Smooth muscle cell (in vitro differentiated cells): ENCODE results near the gene DNM3. TPM values are rescaled to one million over a fixed set of nuclear protein-coding genes. Genes with fewer than 3 reads are reported as not detected.

Source experiments
- DNase-seq: peaks from one replicate; lab custom pipeline; 2025; ENCODE audit not compliant: unreplicated experiment; lab: John Stamatoyannopoulos, UW
- H2AFZ ChIP-seq: fragments of 200-600 bp; sonication (generic); 2 replicates; pipeline ENCODE4 v1.6.0; 2016; ENCODE audit warnings: antibody characterized with exemption, low read depth, mild to moderate bottlenecking
- H3F3A ChIP-seq: fragments of 200-600 bp; sonication (generic); 2 replicates; pipeline ENCODE4 v1.6.0; 2017; ENCODE audit warnings: antibody characterized with exemption, low read depth
- H3K27ac ChIP-seq: fragments of 200-600 bp; sonication (generic); 2 replicates; pipeline ENCODE4 v1.5.1; 2016; ENCODE audit warnings: low read depth, mild to moderate bottlenecking
- H3K27me3 ChIP-seq: fragments of 200-600 bp; sonication (generic); 2 replicates; pipeline ENCODE4 v1.6.1; 2016; ENCODE audit warnings: low read depth, mild to moderate bottlenecking
- H3K36me3 ChIP-seq: fragments of 200-600 bp; sonication (generic); 2 replicates; pipeline ENCODE4 v1.5.1; 2016; ENCODE audit warnings: low read depth
- H3K4me1 ChIP-seq: fragments of 200-600 bp; sonication (generic); 2 replicates; pipeline ENCODE4 v1.5.1; 2016; ENCODE audit warnings: low read depth
- H3K4me2 ChIP-seq: fragments of 200-600 bp; sonication (generic); 2 replicates; pipeline ENCODE4 v1.6.0; 2016; ENCODE audit warnings: mild to moderate bottlenecking
- H3K4me3 ChIP-seq: fragments of 200-600 bp; sonication (generic); 2 replicates; pipeline ENCODE4 v1.5.1; 2016; ENCODE audit warnings: mild to moderate bottlenecking
- H3K79me2 ChIP-seq: fragments of 200-600 bp; sonication (generic); 2 replicates; pipeline ENCODE4 v1.6.0; 2016; ENCODE audit warnings: low read depth, mild to moderate bottlenecking
- H3K9ac ChIP-seq: fragments of 200-600 bp; sonication (generic); 2 replicates; pipeline ENCODE4 v1.6.0; 2016; ENCODE audit warnings: low read depth
- H3K9me3 ChIP-seq: fragments of 200-600 bp; sonication (generic); replicated peaks from 2 replicates; pipeline ENCODE4 v1.5.1; 2016; ENCODE audit warnings: low read depth
- H4K20me1 ChIP-seq: fragments of 200-600 bp; sonication (generic); 2 replicates; pipeline ENCODE4 v1.6.0; 2016; ENCODE audit warnings: low read depth
- WGBS: methylation state at CpG from one replicate; pipeline ENCODE4 v1.1.7; 2016; ENCODE audit warnings: low lambda C conversion rate; 5-methylcytosine and 5-hydroxymethylcytosine counted together
- polyA plus RNA-seq: library from polyadenylated mRNA; unstranded; fragments of >200 nt; fragmentation: Nextera tagmentation; extraction: Ambion mirVana; gene quantifications from 2 replicates; pipeline ENCODE4 v1.2.1, GENCODE V29; 2016
- total RNA-seq: library from RNA; depleted of rRNA; stranded (reverse); fragments of >200 nt; gene quantifications from 2 replicates; pipeline ENCODE4 v1.2.3, GENCODE V29; 2014
- TF ChIP-seq, protein P1 (sequence below): fragments of 200-600 bp; sonication (generic); IDR thresholded peaks from 2 replicates; pipeline ENCODE4 v1.5.1; 2017; ENCODE audit warnings: borderline replicate concordance, mild to moderate bottlenecking, antibody characterized with exemption; ENCODE audit not compliant: insufficient read depth, poor library complexity, severe bottlenecking

Gene DNM3
- total and polyA plus RNA-seq, 2 experiments from 2014 or later = 1.7 to 3.0 TPM

DNA sequence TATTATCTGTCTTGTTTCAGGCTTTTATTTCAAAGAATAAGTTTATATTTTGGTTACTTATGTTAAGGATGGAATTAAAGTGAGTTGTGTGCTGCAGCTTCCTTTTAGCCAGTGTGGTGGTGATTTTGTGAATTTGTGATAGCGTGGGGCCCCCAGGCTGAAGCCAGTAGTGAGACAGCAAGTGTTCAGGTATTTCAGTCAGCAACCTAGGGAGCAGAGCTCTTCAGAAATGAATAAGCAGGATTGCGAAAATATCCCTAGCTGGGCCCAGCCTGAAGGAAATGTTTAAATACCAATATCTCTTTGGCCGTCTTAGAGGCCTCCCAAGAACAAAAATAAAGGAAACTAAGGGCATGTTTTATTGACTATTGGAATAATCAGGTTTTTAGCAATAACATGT, 428.3 kb downstream of the DNM3 start:
- no peak for DNase-seq

GRCh38 chr1:172270605-172271004, 429.3 kb downstream of the DNM3 start:
- 3% methylated on average over 3 of the region's 3 CpGs for WGBS
- Histone ChIP-seq H3K27me3 (no peaks in the 10 kb centered on the region), H3K4me1 (peaks cover 23% of the 10 kb centered on the region), H3K4me2 (peak overlapping the region; percentile 83), H3K27ac (peak overlapping the region; percentile 91), H3K4me3 (peak overlapping the region; percentile 41), H3F3A (peaks cover 21% of the 10 kb centered on the region), H2AFZ (peak overlapping the region; percentile 85), H3K9ac (peak overlapping the region; percentile 59), H4K20me1 (no peaks in the 10 kb centered on the region), H3K36me3 (no peaks in the 10 kb centered on the region), H3K79me2 (no peaks in the 10 kb centered on the region), H3K9me3 (no peaks in the 10 kb centered on the region)
- no peak for DNase-seq
- TF ChIP-seq, protein P1, sequence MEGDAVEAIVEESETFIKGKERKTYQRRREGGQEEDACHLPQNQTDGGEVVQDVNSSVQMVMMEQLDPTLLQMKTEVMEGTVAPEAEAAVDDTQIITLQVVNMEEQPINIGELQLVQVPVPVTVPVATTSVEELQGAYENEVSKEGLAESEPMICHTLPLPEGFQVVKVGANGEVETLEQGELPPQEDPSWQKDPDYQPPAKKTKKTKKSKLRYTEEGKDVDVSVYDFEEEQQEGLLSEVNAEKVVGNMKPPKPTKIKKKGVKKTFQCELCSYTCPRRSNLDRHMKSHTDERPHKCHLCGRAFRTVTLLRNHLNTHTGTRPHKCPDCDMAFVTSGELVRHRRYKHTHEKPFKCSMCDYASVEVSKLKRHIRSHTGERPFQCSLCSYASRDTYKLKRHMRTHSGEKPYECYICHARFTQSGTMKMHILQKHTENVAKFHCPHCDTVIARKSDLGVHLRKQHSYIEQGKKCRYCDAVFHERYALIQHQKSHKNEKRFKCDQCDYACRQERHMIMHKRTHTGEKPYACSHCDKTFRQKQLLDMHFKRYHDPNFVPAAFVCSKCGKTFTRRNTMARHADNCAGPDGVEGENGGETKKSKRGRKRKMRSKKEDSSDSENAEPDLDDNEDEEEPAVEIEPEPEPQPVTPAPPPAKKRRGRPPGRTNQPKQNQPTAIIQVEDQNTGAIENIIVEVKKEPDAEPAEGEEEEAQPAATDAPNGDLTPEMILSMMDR = no peak

More for the DNA sequence above, 428.3 kb downstream of the DNM3 start:
- Histone ChIP-seq H3K36me3 (no peaks in the 10 kb centered on the region), H3K4me1 (peaks cover 23% of the 10 kb centered on the region), H3K27me3 (no peaks in the 10 kb centered on the region), H3K9me3 (no peaks in the 10 kb centered on the region), H3K4me2 (peak overlapping the region; percentile 83), H2AFZ (peak overlapping the region; percentile 32), H4K20me1 (no peaks in the 10 kb centered on the region), H3K4me3 (no peak overlapping the region), H3K79me2 (no peaks in the 10 kb centered on the region), H3K9ac (no peak overlapping the region), H3F3A (peaks cover 21% of the 10 kb centered on the region), H3K27ac (peak overlapping the region; percentile 91)
- TF ChIP-seq, protein P1 = no peak
- 28% methylated on average over 3 of the region's 3 CpGs for WGBS

GRCh38 chr1:172272087-172272486, 430.8 kb downstream of the DNM3 start:
- H3K36me3 ChIP-seq = no peaks in the 10 kb centered on the region
- 3% methylated on average over 1 of the region's 1 CpG for WGBS
- peaks cover 21% of the 10 kb centered on the region for H3F3A ChIP-seq
- H3K4me3 ChIP-seq = no peak overlapping the region
- H2AFZ ChIP-seq = peak overlapping the region; percentile 71
- H3K4me1 ChIP-seq = peaks cover 25% of the 10 kb centered on the region
- no peaks in the 10 kb centered on the region for H3K27me3 ChIP-seq
- TF ChIP-seq, protein P1 = no peak
- no peaks in the 10 kb centered on the region for H3K79me2 ChIP-seq
- H3K27ac ChIP-seq = peak overlapping the region; percentile 91
- no peak overlapping the region for H3K9ac ChIP-seq
- no peak for DNase-seq
- H3K4me2 ChIP-seq = peak overlapping the region; percentile 83
- H3K9me3 ChIP-seq = no peaks in the 10 kb centered on the region
- no peaks in the 10 kb centered on the region for H4K20me1 ChIP-seq
